Measurements from ENCODE around the gene L2HGDH. TPM values are rescaled to one million over a fixed set of nuclear protein-coding genes. Genes with fewer than 3 reads are reported as not detected.
"Not testable (repeated sequence)": the region's sequence is repeated elsewhere in the genome, so short reads cannot be mapped to it uniquely, and the experiment has no call there.

L2HGDH gene
- total RNA-seq, 1 donor from 2014 or later = 7.3 TPM

GRCh38 chr14:50357124-50357523, 45.1 kb upstream of the L2HGDH start:
- no peaks in the 10 kb centered on the region for H3K27me3 ChIP-seq (ENCODE audit: control insufficient read depth, insufficient read depth, low read length)
- TF ChIP-seq CTCF (IDR thresholded peaks at IDR 0.05; ENCODE audit: insufficient read depth, low read length, poor library complexity, severe bottlenecking) = no peak
- H3K36me3 ChIP-seq (ENCODE audit: control insufficient read depth, insufficient read depth, low read length) = no peaks in the 10 kb centered on the region
- no peak for DNase-seq (ENCODE audit: low read depth)
- H3K4me3 ChIP-seq (ENCODE audit: low read depth, low read length) = no peak overlapping the region

GRCh38 chr14:50356283-50356682, 44.3 kb upstream of the L2HGDH start:
- DNase-seq (ENCODE audit: low read depth); H3K4me3 ChIP-seq (ENCODE audit: low read depth, low read length); H3K27me3 ChIP-seq (ENCODE audit: control insufficient read depth, insufficient read depth, low read length); H3K36me3 ChIP-seq (ENCODE audit: control insufficient read depth, insufficient read depth, low read length): not testable (repeated sequence)

- Histone ChIP-seq H3K36me3 (ENCODE audit: control insufficient read depth, insufficient read depth, low read length) (no peaks in the 10 kb centered on the region), H3K4me3 (ENCODE audit: low read depth, low read length) (no peak overlapping the region), H3K27me3 (ENCODE audit: control insufficient read depth, insufficient read depth, low read length) (no peaks in the 10 kb centered on the region)
- TF ChIP-seq CTCF (IDR thresholded peaks at IDR 0.05; ENCODE audit: insufficient read depth, low read length, poor library complexity, severe bottlenecking) = no peak
- DNase-seq (ENCODE audit: low read depth) = no peak
Observed at GRCh38 chr14:50355692-50356091, 43.7 kb upstream of the L2HGDH start.

GRCh38 chr14:50354527-50354926, 42.5 kb upstream of the L2HGDH start:
- Histone ChIP-seq H3K27me3 (ENCODE audit: control insufficient read depth, insufficient read depth, low read length) (no peaks in the 10 kb centered on the region), H3K4me3 (ENCODE audit: low read depth, low read length) (no peak overlapping the region), H3K36me3 (ENCODE audit: control insufficient read depth, insufficient read depth, low read length) (no peaks in the 10 kb centered on the region)
- no peak for TF ChIP-seq CTCF (IDR thresholded peaks at IDR 0.05; ENCODE audit: insufficient read depth, low read length, poor library complexity, severe bottlenecking)
- no peak for DNase-seq (ENCODE audit: low read depth)

- DNase-seq (ENCODE audit: low read depth) = no peak
- Histone ChIP-seq H3K4me3 (ENCODE audit: low read depth, low read length) (no peak overlapping the region), H3K27me3 (ENCODE audit: control insufficient read depth, insufficient read depth, low read length) (no peaks in the 10 kb centered on the region), H3K36me3 (ENCODE audit: control insufficient read depth, insufficient read depth, low read length) (no peaks in the 10 kb centered on the region)
- TF ChIP-seq CTCF (IDR thresholded peaks at IDR 0.05; ENCODE audit: insufficient read depth, low read length, poor library complexity, severe bottlenecking) = no peak
Observed at GRCh38 chr14:50353126-50353525, 41.1 kb upstream of the L2HGDH start.

- Histone ChIP-seq H3K27me3 (ENCODE audit: control insufficient read depth, insufficient read depth, low read length) (no peaks in the 10 kb centered on the region), H3K36me3 (ENCODE audit: control insufficient read depth, insufficient read depth, low read length) (no peaks in the 10 kb centered on the region), H3K4me3 (ENCODE audit: low read depth, low read length) (no peak overlapping the region)
- TF ChIP-seq CTCF (IDR thresholded peaks at IDR 0.05; ENCODE audit: insufficient read depth, low read length, poor library complexity, severe bottlenecking) = no peak
- no peak for DNase-seq (ENCODE audit: low read depth)
Observed at GRCh38 chr14:50352584-50352983, 40.6 kb upstream of the L2HGDH start.
